Hepatocyte (in vitro differentiated cells): ENCODE results near the gene RXFP4. TPM values are rescaled to one million over a fixed set of nuclear protein-coding genes. Genes with fewer than 3 reads are reported as not detected.

Experiments
- DNase-seq: peaks from one replicate; pipeline ENCODE4 v3.0.0-alpha.2; 2016; ENCODE audit warnings: low spot score
- H2AFZ ChIP-seq: fragments of 200-600 bp; sonication (generic); 2 replicates; pipeline ENCODE4 v1.6.0; 2016; ENCODE audit warnings: antibody characterized with exemption, mild to moderate bottlenecking
- H3K27ac ChIP-seq: fragments of 200-600 bp; sonication (generic); 2 replicates; pipeline ENCODE4 v1.5.1; 2016; ENCODE audit warnings: mild to moderate bottlenecking
- H3K27me3 ChIP-seq: fragments of 200-600 bp; sonication (generic); 2 replicates; pipeline ENCODE4 v1.6.1; 2016
- H3K36me3 ChIP-seq: fragments of 200-600 bp; sonication (generic); replicated peaks from 2 replicates; pipeline ENCODE4 v1.5.1; 2016; ENCODE audit warnings: low read depth; ENCODE audit not compliant: insufficient read depth
- H3K4me1 ChIP-seq: fragments of 200-600 bp; sonication (generic); 2 replicates; pipeline ENCODE4 v1.5.1; 2016; ENCODE audit warnings: mild to moderate bottlenecking, moderate library complexity; ENCODE audit not compliant: insufficient read depth
- H3K4me2 ChIP-seq: fragments of 200-600 bp; sonication (generic); 2 replicates; pipeline ENCODE4 v1.6.0; 2016
- H3K4me3 ChIP-seq: fragments of 200-600 bp; sonication (generic); 2 replicates; pipeline ENCODE4 v1.5.1; 2016; ENCODE audit warnings: mild to moderate bottlenecking
- H3K79me2 ChIP-seq: fragments of 200-600 bp; sonication (generic); 2 replicates; pipeline ENCODE4 v1.6.0; 2017; ENCODE audit warnings: mild to moderate bottlenecking
- H3K9me2 ChIP-seq: fragments of 200-600 bp; sonication (generic); replicated peaks from 2 replicates; pipeline ENCODE4 v1.6.0; 2017; ENCODE audit warnings: mild to moderate bottlenecking; ENCODE audit not compliant: insufficient read depth
- H3K9me3 ChIP-seq: fragments of 200-600 bp; sonication (generic); 2 replicates; pipeline ENCODE4 v1.5.1; 2016; ENCODE audit warnings: low read depth, mild to moderate bottlenecking
- H4K20me1 ChIP-seq: fragments of 200-600 bp; sonication (generic); 2 replicates; pipeline ENCODE4 v1.6.0; 2016; ENCODE audit warnings: mild to moderate bottlenecking; ENCODE audit not compliant: insufficient read depth, poor library complexity, severe bottlenecking
- EZH2 ChIP-seq: fragments of 200-600 bp; sonication (generic); IDR thresholded peaks from 2 replicates; pipeline ENCODE4 v1.6.1; 2016; ENCODE audit warnings: antibody characterized with exemption, mild to moderate bottlenecking, borderline replicate concordance
- EZH2phosphoT487 ChIP-seq: fragments of 200-600 bp; sonication (generic); IDR thresholded peaks from one replicate; pipeline ENCODE4 v1.6.1; 2018; ENCODE audit warnings: antibody characterized with exemption, mild to moderate bottlenecking, low read depth, moderate library complexity; ENCODE audit not compliant: unreplicated experiment, severe bottlenecking
- WGBS: methylation state at CpG from one replicate; pipeline ENCODE4 v1.1.6; 2016; ENCODE audit warnings: low lambda C conversion rate; ENCODE audit errors: missing lambda C conversion rate; 5-methylcytosine and 5-hydroxymethylcytosine counted together
- polyA plus RNA-seq: library from polyadenylated mRNA; unstranded; fragments of >200 nt; fragmentation: Nextera tagmentation; extraction: Ambion mirVana; gene quantifications from 2 replicates; pipeline ENCODE4 v1.2.1, GENCODE V29; 2016
- total RNA-seq: library from RNA; depleted of rRNA; stranded (reverse); fragments of >200 nt; gene quantifications from 2 replicates; pipeline ENCODE4 v1.2.3, GENCODE V29; 2014
- TF ChIP-seq, protein P1 (sequence below): fragments of 200-600 bp; sonication (generic); IDR thresholded peaks from 2 replicates; pipeline ENCODE4 v1.5.1; 2016; ENCODE audit warnings: antibody characterized with exemption, mild to moderate bottlenecking; ENCODE audit not compliant: poor library complexity

RXFP4 gene
- total and polyA plus RNA-seq, 2 experiments from 2014 or later: 0.83 TPM; not detected in 1

DNA sequence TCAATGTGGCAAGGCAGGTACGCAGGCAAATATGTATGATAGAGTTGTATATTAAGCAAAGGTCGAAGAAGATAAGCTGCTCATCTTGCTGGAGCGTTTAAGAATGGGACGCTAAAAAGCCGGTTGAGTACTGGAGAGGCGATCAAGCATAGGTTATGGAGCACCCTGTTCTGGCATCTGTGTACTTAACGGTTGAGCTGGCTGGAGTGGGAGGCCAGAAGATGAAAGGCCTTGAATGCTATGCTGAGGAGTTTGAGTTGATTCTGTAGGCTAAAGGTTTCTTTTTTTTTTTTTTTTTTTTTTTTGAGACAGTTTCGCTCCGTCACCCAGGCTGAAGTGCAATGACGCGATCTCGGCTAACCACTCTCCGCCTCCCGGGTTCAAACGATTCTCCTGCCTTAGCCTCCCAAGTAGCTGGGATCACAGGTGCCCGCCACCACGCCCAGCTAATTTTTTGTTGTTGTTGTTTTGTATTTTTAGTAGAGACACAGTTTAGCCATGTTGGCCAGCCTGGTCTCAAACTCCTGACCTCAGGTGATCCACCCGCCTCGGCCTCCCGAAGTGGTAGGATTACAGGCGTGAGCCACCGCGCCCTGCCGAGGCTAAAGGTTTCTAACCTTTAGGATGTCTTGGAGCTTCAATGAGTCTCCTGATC lies 6.4 kb upstream of the RXFP4 start:
- Histone ChIP-seq H2AFZ (peak overlapping the region; percentile 57), H3K4me2 (peak overlapping the region; percentile 76), H4K20me1 (peaks cover 28% of the 10 kb centered on the region), H3K36me3 (peaks cover 4% of the 10 kb centered on the region), H3K27me3 (no peaks in the 10 kb centered on the region), H3K79me2 (peaks cover 40% of the 10 kb centered on the region), H3K4me3 (peak overlapping the region; percentile 25), H3K9me3 (no peaks in the 10 kb centered on the region), H3K4me1 (peaks cover 26% of the 10 kb centered on the region), H3K27ac (peak overlapping the region; percentile 90), H3K9me2 (no peaks in the 10 kb centered on the region)
- no peak for DNase-seq
- 87% methylated on average over 24 of the region's 24 CpGs for WGBS
- no peak for TF ChIP-seq EZH2

GRCh38 chr1:155938220-155938627 lies 3.2 kb upstream of the RXFP4 start:
- no peaks in the 10 kb centered on the region for H3K36me3 ChIP-seq
- H3K9me3 ChIP-seq: no peaks in the 10 kb centered on the region
- no peak overlapping the region for H2AFZ ChIP-seq
- no peaks in the 10 kb centered on the region for H4K20me1 ChIP-seq
- WGBS: 0% methylated on average over 1 of the region's 1 CpG
- no peak overlapping the region for H3K4me3 ChIP-seq
- H3K27ac ChIP-seq: no peak overlapping the region
- H3K79me2 ChIP-seq: peaks cover 8% of the 10 kb centered on the region
- TF ChIP-seq EZH2 (no peak), EZH2phosphoT487 (no peak)
- TF ChIP-seq, protein P1, sequence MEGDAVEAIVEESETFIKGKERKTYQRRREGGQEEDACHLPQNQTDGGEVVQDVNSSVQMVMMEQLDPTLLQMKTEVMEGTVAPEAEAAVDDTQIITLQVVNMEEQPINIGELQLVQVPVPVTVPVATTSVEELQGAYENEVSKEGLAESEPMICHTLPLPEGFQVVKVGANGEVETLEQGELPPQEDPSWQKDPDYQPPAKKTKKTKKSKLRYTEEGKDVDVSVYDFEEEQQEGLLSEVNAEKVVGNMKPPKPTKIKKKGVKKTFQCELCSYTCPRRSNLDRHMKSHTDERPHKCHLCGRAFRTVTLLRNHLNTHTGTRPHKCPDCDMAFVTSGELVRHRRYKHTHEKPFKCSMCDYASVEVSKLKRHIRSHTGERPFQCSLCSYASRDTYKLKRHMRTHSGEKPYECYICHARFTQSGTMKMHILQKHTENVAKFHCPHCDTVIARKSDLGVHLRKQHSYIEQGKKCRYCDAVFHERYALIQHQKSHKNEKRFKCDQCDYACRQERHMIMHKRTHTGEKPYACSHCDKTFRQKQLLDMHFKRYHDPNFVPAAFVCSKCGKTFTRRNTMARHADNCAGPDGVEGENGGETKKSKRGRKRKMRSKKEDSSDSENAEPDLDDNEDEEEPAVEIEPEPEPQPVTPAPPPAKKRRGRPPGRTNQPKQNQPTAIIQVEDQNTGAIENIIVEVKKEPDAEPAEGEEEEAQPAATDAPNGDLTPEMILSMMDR: peak; percentile 75
- DNase-seq: peak; percentile 67
- H3K4me2 ChIP-seq: no peak overlapping the region
- peaks cover 15% of the 10 kb centered on the region for H3K4me1 ChIP-seq
- H3K9me2 ChIP-seq: no peaks in the 10 kb centered on the region
- H3K27me3 ChIP-seq: no peaks in the 10 kb centered on the region

DNA sequence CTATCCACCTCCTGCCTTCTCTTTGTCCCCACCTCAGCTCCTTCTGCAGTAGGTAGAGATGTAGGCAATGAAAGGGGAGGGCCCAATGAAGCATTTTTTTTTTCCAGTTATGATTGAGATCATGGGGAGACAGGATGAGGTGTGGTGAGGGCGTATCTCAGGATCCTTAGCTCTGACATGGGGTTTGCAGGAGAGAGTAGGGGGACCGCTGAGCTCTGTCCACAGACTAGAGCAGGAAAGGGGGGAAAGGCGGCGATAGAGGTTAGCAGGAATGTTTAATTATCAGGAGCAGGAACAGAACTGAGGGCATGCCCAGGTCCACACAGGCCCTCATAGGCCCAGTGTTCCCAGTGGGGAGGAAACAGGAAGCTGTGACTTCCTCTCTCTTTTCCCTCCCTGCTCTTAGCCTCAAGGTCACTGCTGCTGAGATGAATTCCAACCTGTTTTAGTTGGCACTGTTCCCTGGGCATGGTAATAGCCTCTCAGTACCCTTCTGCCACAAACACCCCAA lies 901 bp upstream of the RXFP4 start:
- Histone ChIP-seq H3K36me3 (no peaks in the 10 kb centered on the region), H3K4me2 (no peak overlapping the region), H3K27ac (peak overlapping the region; percentile 28), H3K79me2 (no peaks in the 10 kb centered on the region), H4K20me1 (no peaks in the 10 kb centered on the region), H3K27me3 (no peaks in the 10 kb centered on the region), H2AFZ (no peak overlapping the region), H3K4me3 (no peak overlapping the region), H3K9me3 (no peaks in the 10 kb centered on the region), H3K4me1 (peaks cover 24% of the 10 kb centered on the region), H3K9me2 (no peaks in the 10 kb centered on the region)
- 86% methylated on average over 4 of the region's 4 CpGs for WGBS
- DNase-seq: no peak
- TF ChIP-seq EZH2phosphoT487 (no peak), EZH2 (no peak)
- TF ChIP-seq, protein P1: no peak

DNA sequence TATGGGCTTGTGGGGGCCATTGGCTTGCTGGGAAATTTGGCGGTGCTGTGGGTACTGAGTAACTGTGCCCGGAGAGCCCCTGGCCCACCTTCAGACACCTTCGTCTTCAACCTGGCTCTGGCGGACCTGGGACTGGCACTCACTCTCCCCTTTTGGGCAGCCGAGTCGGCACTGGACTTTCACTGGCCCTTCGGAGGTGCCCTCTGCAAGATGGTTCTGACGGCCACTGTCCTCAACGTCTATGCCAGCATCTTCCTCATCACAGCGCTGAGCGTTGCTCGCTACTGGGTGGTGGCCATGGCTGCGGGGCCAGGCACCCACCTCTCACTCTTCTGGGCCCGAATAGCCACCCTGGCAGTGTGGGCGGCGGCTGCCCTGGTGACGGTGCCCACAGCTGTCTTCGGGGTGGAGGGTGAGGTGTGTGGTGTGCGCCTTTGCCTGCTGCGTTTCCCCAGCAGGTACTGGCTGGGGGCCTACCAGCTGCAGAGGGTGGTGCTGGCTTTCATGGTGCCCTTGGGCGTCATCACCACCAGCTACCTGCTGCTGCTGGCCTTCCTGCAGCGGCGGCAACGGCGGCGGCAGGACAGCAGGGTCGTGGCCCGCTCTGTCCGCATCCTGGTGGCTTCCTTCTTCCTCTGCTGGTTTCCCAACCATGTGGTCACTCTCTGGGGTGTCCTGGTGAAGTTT lies 550 bp downstream of the RXFP4 start:
- H3K27me3 ChIP-seq: no peaks in the 10 kb centered on the region
- H3K4me2 ChIP-seq: no peak overlapping the region
- H3K4me1 ChIP-seq: peaks cover 24% of the 10 kb centered on the region

More for the DNA sequence above, 550 bp downstream of the RXFP4 start:
- H4K20me1 ChIP-seq: no peaks in the 10 kb centered on the region
- H3K4me3 ChIP-seq: no peak overlapping the region
- TF ChIP-seq EZH2phosphoT487: no peak
- TF ChIP-seq, protein P1: no peak
- TF ChIP-seq EZH2: no peak
- no peaks in the 10 kb centered on the region for H3K79me2 ChIP-seq
- H3K9me2 ChIP-seq: no peaks in the 10 kb centered on the region
- H3K9me3 ChIP-seq: no peaks in the 10 kb centered on the region
- H2AFZ ChIP-seq: no peak overlapping the region
- peak overlapping the region; percentile 28 for H3K27ac ChIP-seq
- 96% methylated on average over 24 of the region's 29 CpGs for WGBS
- no peaks in the 10 kb centered on the region for H3K36me3 ChIP-seq
- no peak for DNase-seq
